ENCODE results near the gene ASB15. TPM values are rescaled to one million over a fixed set of nuclear protein-coding genes. Genes with fewer than 3 reads are reported as not detected.

The ASB15 gene
- total RNA-seq, 2 experiments from 2014 or later: not detected

- Mint-ChIP-seq H3K4me3 (no peak overlapping the region), H3K9me3 (no peaks in the 10 kb centered on the region), H3K36me3 (ENCODE audit: low read depth) (no peaks in the 10 kb centered on the region), H3K4me1 (no peaks in the 10 kb centered on the region), H3K27ac (no peak overlapping the region), H3K27me3 (peaks cover 3% of the 10 kb centered on the region)
- DNase-seq: no peak
- ChIA-PET CTCF (no interaction called here), POLR2A (no interaction called here)
Observed at GRCh38 chr7:123607423-123607975, 5.9 kb downstream of the ASB15 start.

- Mint-ChIP-seq H3K27ac (no peak overlapping the region), H3K4me1 (no peaks in the 10 kb centered on the region), H3K27me3 (peaks cover 6% of the 10 kb centered on the region), H3K4me3 (no peak overlapping the region), H3K36me3 (ENCODE audit: low read depth) (no peaks in the 10 kb centered on the region), H3K9me3 (no peaks in the 10 kb centered on the region)
- ChIA-PET CTCF (no interaction called here), POLR2A (no interaction called here)
- no peak for DNase-seq
Observed at GRCh38 chr7:123608991-123609882, 7.6 kb downstream of the ASB15 start.

- DNase-seq: no peak
- POLR2A ChIA-PET: no interaction called here
- Mint-ChIP-seq H3K27me3 (peaks cover 6% of the 10 kb centered on the region), H3K27ac (no peak overlapping the region), H3K4me3 (no peak overlapping the region), H3K9me3 (no peaks in the 10 kb centered on the region), H3K4me1 (no peaks in the 10 kb centered on the region), H3K36me3 (ENCODE audit: low read depth) (no peaks in the 10 kb centered on the region)
- CTCF ChIA-PET: no interaction called here
Observed at GRCh38 chr7:123609883-123610239, 8.2 kb downstream of the ASB15 start.

GRCh38 chr7:123612024-123612423 lies 10.4 kb downstream of the ASB15 start:
- H3K4me3 Mint-ChIP-seq: no peak overlapping the region
- H3K9me3 Mint-ChIP-seq: no peaks in the 10 kb centered on the region
- no peak overlapping the region for H3K27ac Mint-ChIP-seq
- H3K27me3 Mint-ChIP-seq: peaks cover 3% of the 10 kb centered on the region
- H3K36me3 Mint-ChIP-seq (ENCODE audit: low read depth): no peaks in the 10 kb centered on the region
- CTCF ChIA-PET: no interaction called here
- DNase-seq: no peak
- no peaks in the 10 kb centered on the region for H3K4me1 Mint-ChIP-seq
- POLR2A ChIA-PET: no interaction called here

GRCh38 chr7:123615344-123615743 lies 13.7 kb downstream of the ASB15 start:
- no peaks in the 10 kb centered on the region for H3K9me3 Mint-ChIP-seq
- H3K4me3 Mint-ChIP-seq: no peak overlapping the region
- H3K27me3 Mint-ChIP-seq: peaks cover 6% of the 10 kb centered on the region
- no peak for DNase-seq
- no peaks in the 10 kb centered on the region for H3K36me3 Mint-ChIP-seq (ENCODE audit: low read depth)
- H3K27ac Mint-ChIP-seq: no peak overlapping the region
- POLR2A ChIA-PET: no interaction called here
- CTCF ChIA-PET: interaction anchor here (1.3 kb wide), 1 partner anchor 9 kb away, joined by 3 read pairs; no protein-coding TSS in a partner anchor
- no peaks in the 10 kb centered on the region for H3K4me1 Mint-ChIP-seq

GRCh38 chr7:123616223-123616622 lies 14.6 kb downstream of the ASB15 start:
- H3K27ac Mint-ChIP-seq: no peak overlapping the region
- no peaks in the 10 kb centered on the region for H3K4me1 Mint-ChIP-seq
- peaks cover 6% of the 10 kb centered on the region for H3K27me3 Mint-ChIP-seq
- DNase-seq: no peak
- no peak overlapping the region for H3K4me3 Mint-ChIP-seq
- no peaks in the 10 kb centered on the region for H3K36me3 Mint-ChIP-seq (ENCODE audit: low read depth)
- CTCF ChIA-PET: interaction anchor here (1.3 kb wide), 1 partner anchor 8 kb away, joined by 3 read pairs; no protein-coding TSS in a partner anchor
- H3K9me3 Mint-ChIP-seq: no peaks in the 10 kb centered on the region
- POLR2A ChIA-PET: no interaction called here

GRCh38 chr7:123621707-123622106 lies 20.1 kb downstream of the ASB15 start:
- H3K4me1 Mint-ChIP-seq: no peaks in the 10 kb centered on the region
- H3K4me3 Mint-ChIP-seq: no peak overlapping the region
- POLR2A ChIA-PET: no interaction called here
- H3K27me3 Mint-ChIP-seq: peaks cover 4% of the 10 kb centered on the region
- H3K9me3 Mint-ChIP-seq: no peaks in the 10 kb centered on the region
- CTCF ChIA-PET: no interaction called here
- H3K36me3 Mint-ChIP-seq (ENCODE audit: low read depth): no peaks in the 10 kb centered on the region
- no peak for DNase-seq
- H3K27ac Mint-ChIP-seq: no peak overlapping the region

GRCh38 chr7:123622660-123623386 lies 21.2 kb downstream of the ASB15 start:
- Mint-ChIP-seq H3K36me3 (ENCODE audit: low read depth) (no peaks in the 10 kb centered on the region), H3K9me3 (no peaks in the 10 kb centered on the region), H3K27me3 (peaks cover 2% of the 10 kb centered on the region), H3K27ac (no peak overlapping the region), H3K4me1 (no peaks in the 10 kb centered on the region), H3K4me3 (no peak overlapping the region)
- POLR2A ChIA-PET: no interaction called here
- CTCF ChIA-PET: interaction anchor here (0.6 kb wide), 1 partner anchor 31 kb away, joined by 3 read pairs; no protein-coding TSS in a partner anchor
- DNase-seq: no peak

GRCh38 chr7:123624527-123625183 lies 23.0 kb downstream of the ASB15 start:
- Mint-ChIP-seq H3K27me3 (peaks cover 2% of the 10 kb centered on the region), H3K4me3 (no peak overlapping the region), H3K27ac (no peak overlapping the region), H3K36me3 (ENCODE audit: low read depth) (no peaks in the 10 kb centered on the region), H3K4me1 (no peaks in the 10 kb centered on the region), H3K9me3 (no peaks in the 10 kb centered on the region)
- DNase-seq: peak; percentile 74
- CTCF ChIA-PET: interaction anchor here (0.9 to 1.7 kb wide), 3 partner anchors 9 to 248 kb away, joined by 3 to 6 read pairs (median 3); no protein-coding TSS in a partner anchor
- POLR2A ChIA-PET: no interaction called here

GRCh38 chr7:123625254-123625653 lies 23.6 kb downstream of the ASB15 start:
- no peaks in the 10 kb centered on the region for H3K36me3 Mint-ChIP-seq (ENCODE audit: low read depth)
- DNase-seq: no peak
- H3K27me3 Mint-ChIP-seq: peaks cover 2% of the 10 kb centered on the region
- H3K4me1 Mint-ChIP-seq: no peaks in the 10 kb centered on the region
- POLR2A ChIA-PET: no interaction called here
- no peaks in the 10 kb centered on the region for H3K9me3 Mint-ChIP-seq
- CTCF ChIA-PET: interaction anchor here (1.7 kb wide), 1 partner anchor 247 kb away, joined by 6 read pairs; no protein-coding TSS in a partner anchor
- no peak overlapping the region for H3K4me3 Mint-ChIP-seq
- no peak overlapping the region for H3K27ac Mint-ChIP-seq

- CTCF ChIA-PET: no interaction called here
Observed at GRCh38 chr7:123627851-123628250, 26.2 kb downstream of the ASB15 start.

GRCh38 chr7:123628829-123629228 lies 27.2 kb downstream of the ASB15 start:
- H3K36me3 Mint-ChIP-seq (ENCODE audit: low read depth): no peaks in the 10 kb centered on the region
- no peak overlapping the region for H3K4me3 Mint-ChIP-seq
- no peaks in the 10 kb centered on the region for H3K4me1 Mint-ChIP-seq
- POLR2A ChIA-PET: no interaction called here
- CTCF ChIA-PET: no interaction called here
- no peaks in the 10 kb centered on the region for H3K9me3 Mint-ChIP-seq
- no peak overlapping the region for H3K27ac Mint-ChIP-seq
- DNase-seq: no peak
- peaks cover 2% of the 10 kb centered on the region for H3K27me3 Mint-ChIP-seq

More at GRCh38 chr7:123627851-123628250, 26.2 kb downstream of the ASB15 start:
- Mint-ChIP-seq H3K27me3 (peaks cover 2% of the 10 kb centered on the region), H3K36me3 (ENCODE audit: low read depth) (no peaks in the 10 kb centered on the region), H3K9me3 (no peaks in the 10 kb centered on the region), H3K4me3 (no peak overlapping the region), H3K4me1 (no peaks in the 10 kb centered on the region), H3K27ac (no peak overlapping the region)
- no peak for DNase-seq
- POLR2A ChIA-PET: no interaction called here

- H3K9me3 Mint-ChIP-seq: no peaks in the 10 kb centered on the region
- no peaks in the 10 kb centered on the region for H3K4me1 Mint-ChIP-seq
- ChIA-PET POLR2A (no interaction called here), CTCF (no interaction called here)
- no peak for DNase-seq
- H3K4me3 Mint-ChIP-seq: no peak overlapping the region
- no peaks in the 10 kb centered on the region for H3K36me3 Mint-ChIP-seq (ENCODE audit: low read depth)
- H3K27me3 Mint-ChIP-seq: peaks cover 2% of the 10 kb centered on the region
- H3K27ac Mint-ChIP-seq: no peak overlapping the region
Observed at GRCh38 chr7:123629281-123629680, 27.7 kb downstream of the ASB15 start.

All from activated CD4-positive, alpha-beta T cell treated with anti-CD3 and anti-CD28 coated beads, Interleukin-2, amount 10 ng/mL, durations not matched to agents 7 days and 5 days (primary cell).